GM12873 (cell line): Measurements from ENCODE around the gene CCNI.

Experiments used
- TF ChIP-seq, protein P1 (sequence below): IDR thresholded peaks from 2 replicates; pipeline ENCODE4 v1.5.1; 2012; ENCODE audit warnings: low read depth, mild to moderate bottlenecking, moderate library complexity, low read length, control low read depth; ENCODE audit not compliant: insufficient read depth; ENCODE audit errors: missing control alignments

Gene CCNI

DNA sequence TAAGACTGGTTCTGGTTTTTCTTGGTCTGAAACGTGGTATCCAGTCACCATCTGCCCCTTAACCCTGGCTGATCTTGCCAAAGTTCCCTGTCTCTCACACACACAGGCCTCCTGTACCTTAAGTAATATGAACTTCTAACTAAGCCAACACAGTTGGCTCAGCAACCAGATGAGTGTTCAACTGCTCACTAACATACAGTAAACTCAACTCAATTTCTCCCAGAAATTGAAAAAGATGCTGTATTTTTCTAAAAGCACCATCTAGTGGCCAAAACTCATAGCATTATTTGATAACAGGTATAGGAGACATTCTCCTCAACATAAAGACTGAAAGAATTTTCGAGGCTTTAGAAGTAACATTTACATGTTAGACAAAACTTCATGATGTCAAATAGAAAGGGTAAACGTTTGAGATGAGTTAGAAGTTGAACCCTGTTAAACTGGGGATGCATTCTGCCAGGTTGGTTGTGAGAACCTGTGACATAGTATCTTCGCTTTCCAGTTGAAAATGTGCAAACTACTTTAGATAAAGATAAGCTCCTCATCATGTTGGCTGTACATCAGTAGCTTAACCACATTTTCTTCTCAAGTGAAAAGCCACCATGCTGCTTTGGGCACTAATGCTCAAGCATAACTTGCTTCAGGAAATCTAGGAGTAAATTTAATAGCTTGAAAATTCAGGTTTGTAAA lies 31.2 kb downstream of the CCNI start:
- TF ChIP-seq, protein P1, sequence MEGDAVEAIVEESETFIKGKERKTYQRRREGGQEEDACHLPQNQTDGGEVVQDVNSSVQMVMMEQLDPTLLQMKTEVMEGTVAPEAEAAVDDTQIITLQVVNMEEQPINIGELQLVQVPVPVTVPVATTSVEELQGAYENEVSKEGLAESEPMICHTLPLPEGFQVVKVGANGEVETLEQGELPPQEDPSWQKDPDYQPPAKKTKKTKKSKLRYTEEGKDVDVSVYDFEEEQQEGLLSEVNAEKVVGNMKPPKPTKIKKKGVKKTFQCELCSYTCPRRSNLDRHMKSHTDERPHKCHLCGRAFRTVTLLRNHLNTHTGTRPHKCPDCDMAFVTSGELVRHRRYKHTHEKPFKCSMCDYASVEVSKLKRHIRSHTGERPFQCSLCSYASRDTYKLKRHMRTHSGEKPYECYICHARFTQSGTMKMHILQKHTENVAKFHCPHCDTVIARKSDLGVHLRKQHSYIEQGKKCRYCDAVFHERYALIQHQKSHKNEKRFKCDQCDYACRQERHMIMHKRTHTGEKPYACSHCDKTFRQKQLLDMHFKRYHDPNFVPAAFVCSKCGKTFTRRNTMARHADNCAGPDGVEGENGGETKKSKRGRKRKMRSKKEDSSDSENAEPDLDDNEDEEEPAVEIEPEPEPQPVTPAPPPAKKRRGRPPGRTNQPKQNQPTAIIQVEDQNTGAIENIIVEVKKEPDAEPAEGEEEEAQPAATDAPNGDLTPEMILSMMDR = peak; percentile 59

- TF ChIP-seq, protein P1 = no peak
These were observed 32.2 kb downstream of the CCNI start for GRCh38 chr4:77043507-77044136.

GRCh38 chr4:77040854-77041725 lies 34.7 kb downstream of the CCNI start:
- TF ChIP-seq, protein P1 = no peak

GRCh38 chr4:77040270-77040669 lies 35.5 kb downstream of the CCNI start:
- TF ChIP-seq, protein P1 = no peak

DNA sequence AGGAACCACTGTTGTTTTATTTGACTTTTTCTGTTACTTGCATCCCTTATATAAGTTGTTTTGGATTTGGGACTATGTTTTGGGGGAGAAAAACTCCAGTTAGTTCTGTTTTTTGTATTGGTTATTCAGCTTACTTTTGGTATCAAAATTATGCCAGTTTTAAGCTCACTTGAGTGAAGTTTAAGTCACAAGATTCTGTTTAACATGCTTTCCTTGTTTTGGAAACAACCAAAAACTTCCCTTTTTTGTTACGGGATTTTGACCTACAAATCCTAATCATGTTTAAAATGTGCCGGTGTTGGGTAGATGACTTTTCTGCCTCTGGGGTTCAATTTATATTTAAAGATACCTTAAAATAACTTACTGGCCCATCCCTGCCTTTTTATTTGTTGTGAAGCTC lies 36.0 kb downstream of the CCNI start:
- TF ChIP-seq, protein P1 = no peak

GRCh38 chr4:77037736-77038135 lies 38.1 kb downstream of the CCNI start:
- TF ChIP-seq, protein P1 = no peak

- TF ChIP-seq, protein P1 = no peak
These were observed 39.6 kb downstream of the CCNI start for GRCh38 chr4:77036206-77036605.
